Neural progenitor cell (in vitro differentiated cells): ENCODE measurements around the gene KIF16B. TPM values are rescaled to one million over a fixed set of nuclear protein-coding genes. Genes with fewer than 3 reads are reported as not detected.

Experiments used
- DNase-seq: peaks from one replicate; pipeline ENCODE4 v3.0.0-alpha.2; 2016; ENCODE audit warnings: low spot score
- H2AFZ ChIP-seq: fragments of 200-600 bp; sonication (generic); replicated peaks from 2 replicates; pipeline ENCODE4 v1.6.1; 2016; ENCODE audit warnings: antibody characterized with exemption
- H3F3A ChIP-seq: fragments of 200-600 bp; sonication (generic); 2 replicates; pipeline ENCODE4 v1.6.1; 2016; ENCODE audit warnings: antibody characterized with exemption, low read depth
- H3K27ac ChIP-seq: fragments of 200-600 bp; sonication (generic); 2 replicates; pipeline ENCODE4 v1.5.1; 2016; ENCODE audit warnings: mild to moderate bottlenecking
- H3K27me3 ChIP-seq: fragments of 200-600 bp; sonication (generic); 2 replicates; pipeline ENCODE4 v1.6.1; 2016; ENCODE audit warnings: mild to moderate bottlenecking, moderate library complexity
- H3K36me3 ChIP-seq: fragments of 200-600 bp; sonication (generic); 2 replicates; pipeline ENCODE4 v1.5.1; 2016
- H3K4me1 ChIP-seq: fragments of 200-600 bp; sonication (generic); 2 replicates; pipeline ENCODE4 v1.6.1; 2016; ENCODE audit warnings: mixed run types
- H3K4me2 ChIP-seq: fragments of 200-600 bp; sonication (generic); 2 replicates; pipeline ENCODE4 v1.6.1; 2016
- H3K4me3 ChIP-seq: fragments of 200-600 bp; sonication (generic); 2 replicates; pipeline ENCODE4 v1.5.1; 2016
- H3K79me2 ChIP-seq: fragments of 200-600 bp; sonication (generic); 2 replicates; pipeline ENCODE4 v1.6.1; 2016; ENCODE audit warnings: low read depth
- H3K9ac ChIP-seq: fragments of 200-600 bp; sonication (generic); 2 replicates; pipeline ENCODE4 v1.6.1; 2016
- H3K9me3 ChIP-seq: fragments of 200-600 bp; sonication (generic); 2 replicates; pipeline ENCODE4 v1.5.1; 2016; ENCODE audit warnings: low read depth
- H4K20me1 ChIP-seq: fragments of 200-600 bp; sonication (generic); 2 replicates; pipeline ENCODE4 v1.6.1; 2016; ENCODE audit warnings: low read depth
- H3K27ac Mint-ChIP-seq: 3 replicates; pipeline ENCODE4 v1.8.0; 2021; ENCODE audit warnings: mixed read lengths
- H3K27me3 Mint-ChIP-seq: 2 replicates; pipeline ENCODE4 v1.8.0; 2022; ENCODE audit warnings: low read depth, mild to moderate bottlenecking, inconsistent platforms, moderate library complexity, mixed read lengths; ENCODE audit not compliant: insufficient read depth
- H3K36me3 Mint-ChIP-seq: 3 replicates; pipeline ENCODE4 v1.8.0; 2021; ENCODE audit warnings: mixed read lengths
- H3K4me1 Mint-ChIP-seq: 3 replicates; pipeline ENCODE4 v1.8.0; 2021; ENCODE audit warnings: mixed read lengths
- H3K4me3 Mint-ChIP-seq: 3 replicates; pipeline ENCODE4 v1.8.0; 2021; ENCODE audit warnings: mild to moderate bottlenecking, moderate library complexity, mixed read lengths
- H3K9me3 Mint-ChIP-seq: 3 replicates; pipeline ENCODE4 v1.8.0; 2020; ENCODE audit warnings: mixed read lengths
- EZH2 ChIP-seq: fragments of 200-600 bp; sonication (generic); IDR thresholded peaks from 2 replicates; pipeline ENCODE4 v1.6.1; 2017; ENCODE audit warnings: antibody characterized with exemption, mild to moderate bottlenecking, moderate library complexity
- EZH2phosphoT487 ChIP-seq: fragments of 200-600 bp; sonication (generic); IDR thresholded peaks from 2 replicates; pipeline ENCODE4 v1.6.1; 2017; ENCODE audit warnings: antibody characterized with exemption
- total RNA-seq: library from RNA; depleted of rRNA; stranded (reverse); fragments of >200 nt; gene quantifications from 2 replicates; pipeline ENCODE4 v1.2.3, GENCODE V29; 2015; ENCODE audit warnings: low replicate concordance
- TF ChIP-seq, protein P1 (sequence below): fragments of 200-600 bp; sonication (generic); IDR thresholded peaks from 2 replicates; pipeline ENCODE4 v1.5.1; 2017; ENCODE audit warnings: antibody characterized with exemption, mild to moderate bottlenecking

The KIF16B gene
- total RNA-seq, 1 donor from 2014 or later: 15.5 TPM

- peak; percentile 35 for DNase-seq
- H3K9ac ChIP-seq: no peak overlapping the region
- H3K36me3 Mint-ChIP-seq: peaks cover 25% of the 10 kb centered on the region
Observed at GRCh38 chr20:16284385-16285100, 288.7 kb downstream of the KIF16B start.

DNA sequence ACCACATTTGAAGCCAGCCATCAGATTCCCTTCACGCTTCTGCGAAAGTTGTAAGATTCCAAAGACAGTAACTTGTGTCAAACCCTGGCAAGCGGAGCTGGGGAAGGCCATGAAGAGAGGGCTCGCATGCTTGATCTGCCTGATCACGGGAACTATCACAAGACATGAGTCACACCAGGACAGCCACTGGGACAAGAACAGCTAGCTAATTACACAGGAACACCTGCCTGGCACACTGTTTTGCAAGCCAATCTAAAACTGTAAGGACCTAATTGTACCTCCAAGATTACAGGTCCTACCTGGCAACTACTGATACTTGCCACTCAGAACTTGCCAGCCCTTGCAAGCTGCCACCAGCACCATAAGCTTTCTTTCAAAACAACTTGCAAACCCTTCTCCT lies 289.3 kb downstream of the KIF16B start:
- no peak for DNase-seq
- Mint-ChIP-seq H3K27me3 (peaks cover 5% of the 10 kb centered on the region), H3K4me3 (no peak overlapping the region), H3K36me3 (peaks cover 23% of the 10 kb centered on the region), H3K9me3 (peaks cover 32% of the 10 kb centered on the region), H3K4me1 (peaks cover 2% of the 10 kb centered on the region), H3K27ac (no peak overlapping the region)
- Histone ChIP-seq H2AFZ (no peak overlapping the region), H3F3A (no peaks in the 10 kb centered on the region), H3K4me1 (peaks cover 12% of the 10 kb centered on the region), H4K20me1 (no peaks in the 10 kb centered on the region), H3K4me3 (no peak overlapping the region), H3K79me2 (no peaks in the 10 kb centered on the region), H3K9me3 (no peaks in the 10 kb centered on the region), H3K9ac (no peak overlapping the region), H3K4me2 (no peak overlapping the region), H3K36me3 (no peaks in the 10 kb centered on the region), H3K27me3 (no peaks in the 10 kb centered on the region), H3K27ac (no peak overlapping the region)
- TF ChIP-seq, protein P1, sequence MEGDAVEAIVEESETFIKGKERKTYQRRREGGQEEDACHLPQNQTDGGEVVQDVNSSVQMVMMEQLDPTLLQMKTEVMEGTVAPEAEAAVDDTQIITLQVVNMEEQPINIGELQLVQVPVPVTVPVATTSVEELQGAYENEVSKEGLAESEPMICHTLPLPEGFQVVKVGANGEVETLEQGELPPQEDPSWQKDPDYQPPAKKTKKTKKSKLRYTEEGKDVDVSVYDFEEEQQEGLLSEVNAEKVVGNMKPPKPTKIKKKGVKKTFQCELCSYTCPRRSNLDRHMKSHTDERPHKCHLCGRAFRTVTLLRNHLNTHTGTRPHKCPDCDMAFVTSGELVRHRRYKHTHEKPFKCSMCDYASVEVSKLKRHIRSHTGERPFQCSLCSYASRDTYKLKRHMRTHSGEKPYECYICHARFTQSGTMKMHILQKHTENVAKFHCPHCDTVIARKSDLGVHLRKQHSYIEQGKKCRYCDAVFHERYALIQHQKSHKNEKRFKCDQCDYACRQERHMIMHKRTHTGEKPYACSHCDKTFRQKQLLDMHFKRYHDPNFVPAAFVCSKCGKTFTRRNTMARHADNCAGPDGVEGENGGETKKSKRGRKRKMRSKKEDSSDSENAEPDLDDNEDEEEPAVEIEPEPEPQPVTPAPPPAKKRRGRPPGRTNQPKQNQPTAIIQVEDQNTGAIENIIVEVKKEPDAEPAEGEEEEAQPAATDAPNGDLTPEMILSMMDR: no peak
- TF ChIP-seq EZH2 (no peak), EZH2phosphoT487 (no peak)

More at GRCh38 chr20:16284385-16285100, 288.7 kb downstream of the KIF16B start:
- H3K27ac ChIP-seq: no peak overlapping the region
- no peak overlapping the region for H3K4me3 ChIP-seq
- Mint-ChIP-seq H3K9me3 (peaks cover 35% of the 10 kb centered on the region), H3K27ac (no peak overlapping the region), H3K4me1 (peaks cover 2% of the 10 kb centered on the region), H3K27me3 (peaks cover 5% of the 10 kb centered on the region), H3K4me3 (no peak overlapping the region)
- no peak overlapping the region for H2AFZ ChIP-seq
- no peaks in the 10 kb centered on the region for H3K36me3 ChIP-seq
- no peaks in the 10 kb centered on the region for H3F3A ChIP-seq
- TF ChIP-seq, protein P1: no peak
- TF ChIP-seq EZH2: no peak
- no peak for TF ChIP-seq EZH2phosphoT487
- no peaks in the 10 kb centered on the region for H3K27me3 ChIP-seq
- no peaks in the 10 kb centered on the region for H4K20me1 ChIP-seq
- no peaks in the 10 kb centered on the region for H3K9me3 ChIP-seq
- no peaks in the 10 kb centered on the region for H3K79me2 ChIP-seq
- H3K4me2 ChIP-seq: no peak overlapping the region
- peaks cover 12% of the 10 kb centered on the region for H3K4me1 ChIP-seq

- H3K4me3 Mint-ChIP-seq: no peak overlapping the region
- peaks cover 5% of the 10 kb centered on the region for H3K27me3 Mint-ChIP-seq
- H3K27me3 ChIP-seq: no peaks in the 10 kb centered on the region
- no peaks in the 10 kb centered on the region for H3K36me3 ChIP-seq
- H3K4me1 ChIP-seq: peaks cover 12% of the 10 kb centered on the region
- no peaks in the 10 kb centered on the region for H3K79me2 ChIP-seq
- H3K27ac Mint-ChIP-seq: no peak overlapping the region
- no peak overlapping the region for H2AFZ ChIP-seq
- H3K4me2 ChIP-seq: no peak overlapping the region
- DNase-seq: no peak
- peaks cover 2% of the 10 kb centered on the region for H3K4me1 Mint-ChIP-seq
- H3F3A ChIP-seq: no peaks in the 10 kb centered on the region
- H3K27ac ChIP-seq: no peak overlapping the region
- H4K20me1 ChIP-seq: no peaks in the 10 kb centered on the region
- H3K9me3 ChIP-seq: no peaks in the 10 kb centered on the region
- H3K9me3 Mint-ChIP-seq: peaks cover 32% of the 10 kb centered on the region
- H3K36me3 Mint-ChIP-seq: peaks cover 23% of the 10 kb centered on the region
- no peak for TF ChIP-seq EZH2
- no peak for TF ChIP-seq EZH2phosphoT487
- TF ChIP-seq, protein P1: no peak
- H3K4me3 ChIP-seq: no peak overlapping the region
- no peak overlapping the region for H3K9ac ChIP-seq
Observed at GRCh38 chr20:16283307-16283706, 289.9 kb downstream of the KIF16B start.
